ENCODE measurements around the gene SVIP. TPM values are rescaled to one million over a fixed set of nuclear protein-coding genes. Genes with fewer than 3 reads are reported as not detected.

Gene SVIP, protein sequence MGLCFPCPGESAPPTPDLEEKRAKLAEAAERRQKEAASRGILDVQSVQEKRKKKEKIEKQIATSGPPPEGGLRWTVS
- polyA plus RNA-seq (ENCODE audit: insufficient read length in 3 of 3) = 10 to 100 TPM; 37.3 to 43.7 (median 40.5) TPM
- long read RNA-seq, donor 1, full-length matches to known transcripts = 17 of 17 reads
- long read RNA-seq, donor 1, partial matches to known transcripts = 0 of 17 reads
- long read RNA-seq, donor 1, other reads (novel, unspliced or antisense) = 0 of 17 reads
- long read RNA-seq, donor 2, full-length matches to known transcripts = 11 of 11 reads
- long read RNA-seq, donor 2, partial matches to known transcripts = 0 of 11 reads
- long read RNA-seq, donor 2, other reads (novel, unspliced or antisense) = 0 of 11 reads
- long read RNA-seq, donor 3, full-length matches to known transcripts = 32 of 39 reads
- long read RNA-seq, donor 3, partial matches to known transcripts = 7 of 39 reads
- long read RNA-seq, donor 3, other reads (novel, unspliced or antisense) = 0 of 39 reads
- long read RNA-seq, donor 4, full-length matches to known transcripts = 22 of 22 reads
- long read RNA-seq, donor 4, partial matches to known transcripts = 0 of 22 reads
- long read RNA-seq, donor 4, other reads (novel, unspliced or antisense) = 0 of 22 reads
- long read RNA-seq, donor 5 = 0 reads
- long read RNA-seq, donor 6, full-length matches to known transcripts = 18 of 18 reads
- long read RNA-seq, donor 6, partial matches to known transcripts = 0 of 18 reads
- long read RNA-seq, donor 6, other reads (novel, unspliced or antisense) = 0 of 18 reads
- long read RNA-seq, donor 7, full-length matches to known transcripts = 32 of 32 reads
- long read RNA-seq, donor 7, partial matches to known transcripts = 0 of 32 reads
- long read RNA-seq, donor 7, other reads (novel, unspliced or antisense) = 0 of 32 reads
- long read RNA-seq, donor 8, full-length matches to known transcripts = 32 of 40 reads
- long read RNA-seq, donor 8, partial matches to known transcripts = 8 of 40 reads
- long read RNA-seq, donor 8, other reads (novel, unspliced or antisense) = 0 of 40 reads
- long read RNA-seq, donor 9, full-length matches to known transcripts = 32 of 32 reads
- long read RNA-seq, donor 9, partial matches to known transcripts = 0 of 32 reads
- long read RNA-seq, donor 9, other reads (novel, unspliced or antisense) = 0 of 32 reads
- long read RNA-seq, donor 10, full-length matches to known transcripts = 23 of 23 reads
- long read RNA-seq, donor 10, partial matches to known transcripts = 0 of 23 reads
- long read RNA-seq, donor 10, other reads (novel, unspliced or antisense) = 0 of 23 reads
- long read RNA-seq, donor 11, full-length matches to known transcripts = 21 of 21 reads
- long read RNA-seq, donor 11, partial matches to known transcripts = 0 of 21 reads
- long read RNA-seq, donor 11, other reads (novel, unspliced or antisense) = 0 of 21 reads
- long read RNA-seq, donor 12, full-length matches to known transcripts = 14 of 14 reads
- long read RNA-seq, donor 12, partial matches to known transcripts = 0 of 14 reads
- long read RNA-seq, donor 12, other reads (novel, unspliced or antisense) = 0 of 14 reads
- long read RNA-seq, donor 13 = 0 reads
- long read RNA-seq, donor 14, full-length matches to known transcripts = 26 of 26 reads
- long read RNA-seq, donor 14, partial matches to known transcripts = 0 of 26 reads
- long read RNA-seq, donor 14, other reads (novel, unspliced or antisense) = 0 of 26 reads
- long read RNA-seq, donor 15, full-length matches to known transcripts = 9 of 9 reads
- long read RNA-seq, donor 15, partial matches to known transcripts = 0 of 9 reads
- long read RNA-seq, donor 15, other reads (novel, unspliced or antisense) = 0 of 9 reads
- long read RNA-seq, donor 16, full-length matches to known transcripts = 55 of 60 reads
- long read RNA-seq, donor 16, partial matches to known transcripts = 5 of 60 reads
- long read RNA-seq, donor 16, other reads (novel, unspliced or antisense) = 0 of 60 reads

DNA sequence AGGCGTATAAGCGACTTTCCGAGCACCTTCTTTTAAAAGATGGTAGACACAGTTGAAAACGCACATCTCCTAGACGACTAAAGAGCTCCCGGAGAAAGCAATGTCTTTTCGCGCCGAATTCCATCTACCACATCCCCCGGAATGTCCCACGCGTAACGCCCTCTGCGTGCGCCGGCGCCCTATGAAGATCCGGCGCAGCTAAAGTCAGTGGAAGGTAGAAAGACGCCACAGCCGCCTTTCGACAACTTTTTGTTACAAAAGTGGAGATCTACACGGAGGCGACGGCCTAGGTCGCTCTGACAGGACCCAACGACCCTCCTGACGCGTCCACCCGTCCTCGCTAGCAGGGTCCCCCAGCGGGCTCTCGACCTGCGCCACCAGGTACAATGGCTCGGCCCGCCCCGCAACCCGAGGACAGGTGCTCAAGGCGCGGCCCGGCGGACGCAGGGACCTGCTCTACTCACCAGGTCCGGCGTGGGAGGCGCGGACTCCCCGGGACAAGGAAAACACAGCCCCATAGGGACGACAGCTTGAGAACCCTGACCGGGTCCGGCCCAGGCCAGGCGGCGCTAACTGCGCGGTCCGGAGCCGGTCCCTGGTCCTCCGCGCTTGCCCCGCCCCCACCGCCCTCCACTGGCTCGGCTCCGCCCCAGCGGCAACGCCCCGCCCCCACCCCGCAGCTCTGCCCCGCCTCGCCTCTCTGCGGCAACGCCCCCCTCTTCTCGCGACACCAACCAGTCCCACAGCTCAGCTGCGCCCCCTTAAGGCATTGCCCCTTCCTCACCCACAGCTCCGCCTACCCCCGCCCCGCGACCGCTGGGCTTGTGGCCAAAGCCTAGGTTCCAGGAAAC, at the start of gene SVIP:
Gene SVIP (minus strand): TSS at position 571 of the 851 bp plus-strand sequence. CDS start 53 bp downstream, at position 518.
- peak; percentile 73 to 88 (median 86) for DNase-seq (ENCODE audit: extremely low read depth in 1 of 11, low read depth in 9 of 11, low spot score in 4 of 11)

DNA sequence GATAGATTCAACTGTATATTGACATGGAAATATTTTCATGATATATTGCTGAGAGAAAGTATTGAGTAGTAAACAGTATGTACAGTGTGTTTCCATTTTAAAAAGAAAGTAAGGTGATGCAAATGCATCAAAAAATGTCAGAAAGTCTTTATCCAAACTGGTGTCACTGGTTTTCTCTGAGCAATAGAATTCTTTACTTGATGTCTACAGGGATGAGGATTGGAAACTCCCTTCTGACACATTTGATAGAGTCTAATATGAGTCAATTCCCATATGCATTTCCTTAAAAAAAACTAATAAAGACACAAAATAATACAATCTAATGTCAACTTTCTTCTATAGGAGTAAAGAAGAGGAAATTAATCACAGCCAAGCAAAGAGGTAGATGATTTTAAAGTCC, 49.0 kb upstream of the SVIP start:
- DNase-seq (ENCODE audit: extremely low read depth in 1 of 11, low read depth in 9 of 11, low spot score in 4 of 11) = no peak

DNA sequence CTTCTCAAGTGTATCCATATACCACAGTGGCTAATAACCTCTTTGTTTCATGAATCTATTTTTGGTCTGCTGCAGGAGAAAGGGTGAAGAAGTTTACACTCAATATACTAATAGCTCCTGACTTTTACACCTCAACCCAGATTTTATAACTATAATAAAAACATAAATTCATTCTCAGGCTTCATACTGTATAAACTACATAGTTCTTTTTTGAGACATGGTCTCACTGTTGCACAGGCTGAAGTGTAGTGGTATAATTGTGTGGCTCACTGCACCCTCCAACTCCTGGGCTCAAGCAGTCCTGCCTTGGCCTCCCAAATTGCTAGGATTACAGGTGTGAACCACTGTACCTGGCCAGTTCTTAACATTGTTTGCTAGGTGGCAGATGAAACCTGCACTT, 48.4 kb upstream of the SVIP start:
- no peak for DNase-seq (ENCODE audit: extremely low read depth in 1 of 11, low read depth in 9 of 11, low spot score in 4 of 11)

DNA sequence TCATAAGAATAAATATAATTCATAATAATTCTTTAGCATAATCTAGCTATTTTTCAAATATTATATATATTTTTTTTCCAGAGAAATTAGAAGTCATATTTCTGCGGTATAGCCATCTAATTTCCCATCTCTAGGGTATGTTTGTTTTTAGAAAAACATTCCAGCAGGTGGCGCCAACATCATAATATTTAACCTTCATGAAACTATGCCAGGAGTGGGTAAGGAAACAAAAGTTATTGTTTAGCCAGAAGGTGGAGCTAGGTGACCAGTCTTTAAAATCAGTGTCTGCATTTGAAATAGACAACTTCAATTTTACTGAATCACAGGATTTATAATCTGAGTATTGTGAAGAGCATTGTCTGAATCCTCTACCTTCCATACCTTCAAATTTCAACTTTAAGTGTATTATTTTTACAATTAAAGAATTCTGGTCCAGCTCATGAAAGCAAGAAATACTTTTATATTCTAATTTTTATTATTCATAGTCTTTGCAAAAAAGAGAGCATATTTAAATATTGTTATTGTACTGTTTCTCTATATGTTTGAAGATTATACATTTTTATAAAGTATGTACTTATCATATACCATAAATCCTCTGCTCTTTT, 46.4 kb upstream of the SVIP start:
- peak; percentile 51 to 86 (median 73) for DNase-seq (ENCODE audit: extremely low read depth in 1 of 11, low read depth in 9 of 11, low spot score in 4 of 11)

DNA sequence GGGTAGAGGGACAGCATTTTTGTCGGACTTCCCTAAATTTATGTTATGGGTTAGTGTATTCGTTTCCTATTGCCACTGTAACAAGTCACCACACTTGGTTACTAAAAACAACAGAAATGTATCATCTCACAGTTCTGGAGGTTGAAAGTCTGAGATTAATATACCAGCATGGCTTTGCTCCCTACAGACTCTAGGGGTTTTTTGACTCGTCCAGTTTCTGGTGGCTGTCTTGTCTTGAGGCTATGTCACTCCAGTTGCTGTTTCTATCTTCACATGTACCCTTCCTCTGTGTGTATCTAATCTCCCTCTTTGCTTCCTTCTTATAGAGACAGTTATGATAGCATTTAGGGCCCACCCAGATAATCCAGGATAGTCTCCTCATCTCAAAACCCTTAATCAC, 39.7 kb upstream of the SVIP start:
- no peak for DNase-seq (ENCODE audit: extremely low read depth in 1 of 11, low read depth in 9 of 11, low spot score in 4 of 11)

DNA sequence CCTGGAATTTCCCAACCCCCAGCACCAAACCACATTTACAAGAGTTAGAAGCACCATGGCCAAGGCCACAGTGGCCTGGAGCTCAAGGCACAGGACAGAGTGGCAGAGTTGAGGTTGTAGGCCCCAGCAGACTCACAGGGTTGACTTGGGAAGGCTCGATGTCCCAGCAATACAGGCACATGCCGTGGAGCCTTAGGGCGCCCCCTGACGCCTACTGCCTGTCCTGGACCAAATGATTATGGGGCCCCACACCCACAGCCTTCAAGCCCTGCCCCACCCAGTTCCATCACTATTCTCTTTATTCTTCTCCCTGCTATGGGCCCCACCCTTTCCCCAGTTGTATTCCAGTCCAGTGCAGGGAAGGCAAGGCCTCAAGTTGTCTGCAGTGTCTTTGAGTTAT, 30.6 kb upstream of the SVIP start, which contains the start of gene CCDC179:
Gene CCDC179 (minus strand): TSS at position 234 of the 400 bp plus-strand sequence. CDS start 53 bp downstream, at position 181.
- DNase-seq (ENCODE audit: extremely low read depth in 1 of 11, low read depth in 9 of 11, low spot score in 4 of 11) = no peak

DNA sequence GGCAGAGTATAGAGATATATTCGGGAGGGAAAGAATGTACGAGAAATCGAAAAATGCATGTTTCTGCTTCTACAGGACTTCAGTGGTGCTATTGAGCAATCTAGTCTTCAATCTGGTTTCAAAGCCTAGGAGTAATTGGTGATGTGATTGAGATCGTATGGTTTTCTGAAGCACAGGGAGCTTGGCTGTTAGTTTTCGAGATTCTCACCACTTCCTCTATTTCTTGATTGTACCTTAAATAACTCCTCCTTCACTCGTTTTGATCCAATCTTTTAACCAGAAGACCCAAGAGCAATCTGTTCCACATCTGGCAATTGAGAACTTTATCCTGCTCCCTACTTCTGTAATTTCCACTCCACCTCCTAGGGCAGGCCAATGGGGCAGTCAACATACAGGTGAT, 30.2 kb upstream of the SVIP start:
- DNase-seq (ENCODE audit: extremely low read depth in 1 of 11, low read depth in 9 of 11, low spot score in 4 of 11) = no peak

DNA sequence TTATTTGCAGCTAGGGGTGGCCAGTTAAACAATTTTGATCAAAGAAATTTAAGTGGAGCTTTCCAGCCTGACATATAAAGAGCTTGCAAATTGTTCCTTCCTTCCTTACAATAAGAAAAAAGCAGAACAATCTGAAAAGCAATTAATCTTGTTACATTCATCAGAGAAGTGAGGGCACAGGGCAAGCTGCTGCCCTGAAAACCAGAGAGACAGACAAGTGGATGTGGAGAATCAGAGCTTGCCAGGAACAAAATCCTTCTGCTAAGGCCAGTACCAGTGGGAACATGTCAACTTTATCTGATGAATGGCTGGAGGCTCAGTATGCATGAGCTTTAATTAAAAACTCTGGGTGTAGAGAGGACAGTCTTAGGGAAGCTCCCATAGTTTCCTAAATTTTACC, 21.9 kb upstream of the SVIP start:
- DNase-seq (ENCODE audit: extremely low read depth in 1 of 11, low read depth in 9 of 11, low spot score in 4 of 11) = no peak

DNA sequence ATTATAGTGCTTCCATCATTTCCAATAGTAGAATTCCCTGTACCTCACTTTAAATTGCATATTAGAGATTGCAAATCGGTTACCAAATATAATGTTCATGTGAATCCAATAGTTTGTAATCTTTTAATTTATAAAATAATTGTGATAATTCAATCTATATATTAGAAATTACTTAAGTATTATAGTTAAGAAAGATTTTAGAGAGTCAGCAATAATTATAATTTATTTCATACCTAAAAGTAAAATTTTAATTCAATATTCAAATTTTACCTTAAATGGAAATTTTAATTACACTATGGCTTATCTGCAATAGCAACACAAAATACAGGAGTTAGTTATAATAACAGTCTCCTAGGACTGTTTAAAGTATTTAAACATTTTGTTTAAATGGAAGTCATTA, 17.1 kb upstream of the SVIP start:
- no peak for DNase-seq (ENCODE audit: extremely low read depth in 1 of 11, low read depth in 9 of 11, low spot score in 4 of 11)

DNA sequence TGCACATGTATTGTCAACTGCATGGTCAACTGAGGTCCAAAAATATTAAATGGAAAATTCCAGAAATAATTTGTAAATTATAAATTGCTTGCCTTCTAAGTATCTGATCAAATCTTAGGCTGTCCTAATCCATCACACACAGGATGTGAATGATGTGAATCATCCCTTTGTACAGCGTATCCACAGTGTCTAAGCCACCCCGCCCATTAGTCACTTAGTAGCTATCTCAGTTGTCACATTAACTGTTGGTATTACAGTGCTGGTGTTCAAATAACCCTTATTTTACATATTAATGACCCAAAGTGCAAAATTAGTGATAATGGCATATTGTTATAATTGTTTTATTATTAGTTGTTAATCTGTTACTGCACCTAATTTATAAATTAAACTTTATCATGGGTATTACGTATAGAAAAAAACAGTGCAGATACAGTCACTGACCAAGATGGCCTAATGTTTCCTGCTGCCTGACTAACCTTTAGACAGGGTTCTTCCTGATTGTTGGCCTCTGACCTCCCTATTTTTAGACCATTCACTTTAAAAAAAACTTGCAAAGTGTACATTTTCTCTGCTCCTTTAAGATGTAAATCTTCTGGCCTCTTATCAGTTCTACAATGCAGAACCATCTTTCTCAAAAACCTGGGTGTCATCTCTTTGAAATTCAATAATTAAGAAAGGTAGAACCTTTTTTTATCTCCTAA, 2.9 kb upstream of the SVIP start:
- no peak for DNase-seq (ENCODE audit: extremely low read depth in 1 of 11, low read depth in 9 of 11, low spot score in 4 of 11)

DNA sequence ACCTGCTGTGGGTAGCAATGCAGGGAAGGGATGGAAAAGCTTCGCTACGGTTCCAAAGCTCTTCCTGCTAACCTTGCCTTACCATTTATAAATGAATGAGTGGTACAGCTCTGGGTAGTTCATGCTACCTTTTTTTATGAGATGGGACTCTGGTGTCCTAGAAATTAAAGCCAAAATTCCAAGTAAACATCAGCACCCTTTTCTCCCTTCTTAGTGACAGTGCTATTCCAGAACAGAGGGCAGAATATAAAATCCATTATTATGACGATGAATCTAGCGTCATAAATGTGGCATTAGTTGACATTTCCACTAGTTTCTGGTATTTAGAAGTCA, 447 bp upstream of the SVIP start:
- no peak for DNase-seq (ENCODE audit: extremely low read depth in 1 of 11, low read depth in 9 of 11, low spot score in 4 of 11)

DNA sequence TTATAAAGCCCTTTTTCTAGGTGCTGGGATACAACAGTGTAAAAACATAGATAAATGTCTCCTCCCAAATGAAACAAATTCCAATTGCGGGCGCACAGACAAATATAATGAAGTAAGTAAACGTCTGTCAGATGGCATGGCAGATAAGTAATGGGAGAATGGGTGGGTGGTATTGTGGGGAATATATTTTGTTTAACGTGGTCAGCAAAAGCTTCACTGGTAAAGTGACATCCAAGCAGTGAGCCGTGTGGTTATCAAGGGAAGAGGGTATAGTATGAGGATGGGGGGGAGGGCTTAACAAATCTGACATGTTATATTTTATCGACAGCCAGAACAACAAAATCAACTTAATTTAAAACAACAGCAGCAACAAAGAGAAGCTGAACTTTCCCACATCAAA, 1.2 kb downstream of the SVIP start:
- no peak for DNase-seq (ENCODE audit: extremely low read depth in 1 of 11, low read depth in 9 of 11, low spot score in 4 of 11)

DNA sequence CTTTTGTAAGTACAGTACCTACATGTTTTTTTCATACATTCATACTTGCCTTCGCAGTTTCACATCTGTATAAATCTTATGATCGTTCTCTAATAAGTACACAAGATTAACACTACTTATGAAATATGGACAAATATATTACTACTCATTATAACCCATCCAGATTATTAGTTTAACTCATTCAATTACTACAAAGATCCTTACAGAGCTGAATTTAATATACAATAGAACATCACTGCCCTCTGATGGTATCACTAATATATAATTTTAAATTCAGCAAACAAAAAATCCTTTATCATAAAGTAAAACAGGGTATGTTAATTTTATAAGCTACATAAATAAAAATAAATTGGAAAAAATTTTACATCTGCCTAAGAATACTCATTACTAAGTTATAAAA, 7.4 kb downstream of the SVIP start:
- no peak for DNase-seq (ENCODE audit: extremely low read depth in 1 of 11, low read depth in 9 of 11, low spot score in 4 of 11)

DNA sequence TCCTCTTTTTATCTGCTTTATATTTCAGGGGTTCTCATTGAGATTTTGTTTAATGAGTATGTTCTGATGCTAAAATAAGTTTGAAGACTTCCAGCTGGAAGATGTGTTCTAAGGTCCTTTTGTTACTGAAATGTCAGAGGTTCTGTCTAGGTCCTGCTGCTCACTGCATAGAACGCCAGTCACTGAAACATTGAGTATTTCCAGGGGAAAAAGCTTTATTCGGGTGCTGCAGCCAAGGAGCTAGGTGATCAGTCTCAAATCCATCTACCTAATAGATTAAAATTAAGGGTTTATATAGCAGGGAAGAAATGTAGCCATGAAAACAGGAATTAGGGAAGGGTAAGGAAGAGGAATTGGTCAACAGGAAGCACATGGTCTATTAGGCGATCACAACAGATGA, 19.7 kb downstream of the SVIP start:
- no peak for DNase-seq (ENCODE audit: extremely low read depth in 1 of 11, low read depth in 9 of 11, low spot score in 4 of 11)

DNA sequence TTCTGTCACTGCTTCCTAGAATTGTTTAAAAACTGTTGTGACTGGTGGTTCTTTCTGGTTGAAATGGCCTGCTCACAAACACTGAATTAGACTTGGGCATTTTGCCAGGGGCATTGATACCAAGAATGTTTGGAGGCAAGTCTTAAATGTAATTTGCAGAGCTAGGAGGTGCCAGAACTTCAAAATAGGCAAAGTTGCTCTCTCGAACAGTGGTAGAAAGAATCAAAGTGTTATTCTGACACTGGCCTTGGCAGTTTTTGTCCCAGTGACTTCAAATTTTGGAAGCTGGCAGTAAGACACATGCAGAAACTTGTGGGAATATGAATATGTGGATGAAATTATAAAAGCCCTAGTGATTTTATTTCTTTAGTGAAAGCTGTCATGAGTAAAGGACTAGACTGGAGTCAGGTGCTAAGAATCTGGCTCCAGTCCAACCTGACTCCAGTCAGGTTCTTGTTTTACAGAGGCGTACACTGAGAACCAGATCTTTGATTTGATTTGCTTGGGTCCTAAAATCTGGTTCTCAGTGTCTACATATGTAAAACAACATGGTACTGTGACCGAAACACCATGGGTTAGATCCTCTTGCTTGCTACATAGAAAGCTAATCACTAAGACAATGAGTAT, 20.9 kb downstream of the SVIP start:
- DNase-seq (ENCODE audit: extremely low read depth in 1 of 11, low read depth in 9 of 11, low spot score in 4 of 11) = no peak
